ENCODE measurements around the gene BEND5. TPM values are rescaled to one million over a fixed set of nuclear protein-coding genes. Genes with fewer than 3 reads are reported as not detected.

BEND5 gene
- total and polyA plus RNA-seq, 8 donors: 1.0 to 48.2 (median 3.6) TPM

DNA sequence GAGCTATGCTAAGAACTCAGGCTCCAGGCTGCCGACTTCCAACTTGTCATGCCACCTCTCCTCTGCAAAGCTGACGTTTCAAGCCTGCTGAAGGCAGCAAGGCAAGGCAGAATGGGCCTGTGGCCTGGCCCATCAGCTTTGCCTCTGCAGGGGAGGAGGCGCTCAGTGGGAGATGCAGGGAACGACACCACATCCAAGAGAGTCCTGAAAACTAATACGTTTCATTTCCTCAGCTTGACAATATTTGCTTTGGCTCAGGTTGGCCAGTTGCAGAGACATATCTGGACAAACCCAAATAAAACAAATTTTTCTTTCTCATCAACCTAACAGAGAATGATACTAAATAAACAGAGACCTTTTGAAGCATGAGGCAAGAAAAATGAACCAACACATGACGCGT is 35.3 kb downstream of the BEND5 start:
- Histone ChIP-seq H3K4me3 (no peak overlapping the region), H3K4me1 (peaks cover 0 to 11% (median 0%) of the 10 kb centered on the region in 4 donors), H3K36me3 (peaks cover 0 to 63% (median 31%) of the 10 kb centered on the region in 4 donors), H3K9me3 (no peaks in the 10 kb centered on the region), H3K27ac (no peak overlapping the region), H3K27me3 (no peaks in the 10 kb centered on the region)
- TF ChIP-seq, protein P1, sequence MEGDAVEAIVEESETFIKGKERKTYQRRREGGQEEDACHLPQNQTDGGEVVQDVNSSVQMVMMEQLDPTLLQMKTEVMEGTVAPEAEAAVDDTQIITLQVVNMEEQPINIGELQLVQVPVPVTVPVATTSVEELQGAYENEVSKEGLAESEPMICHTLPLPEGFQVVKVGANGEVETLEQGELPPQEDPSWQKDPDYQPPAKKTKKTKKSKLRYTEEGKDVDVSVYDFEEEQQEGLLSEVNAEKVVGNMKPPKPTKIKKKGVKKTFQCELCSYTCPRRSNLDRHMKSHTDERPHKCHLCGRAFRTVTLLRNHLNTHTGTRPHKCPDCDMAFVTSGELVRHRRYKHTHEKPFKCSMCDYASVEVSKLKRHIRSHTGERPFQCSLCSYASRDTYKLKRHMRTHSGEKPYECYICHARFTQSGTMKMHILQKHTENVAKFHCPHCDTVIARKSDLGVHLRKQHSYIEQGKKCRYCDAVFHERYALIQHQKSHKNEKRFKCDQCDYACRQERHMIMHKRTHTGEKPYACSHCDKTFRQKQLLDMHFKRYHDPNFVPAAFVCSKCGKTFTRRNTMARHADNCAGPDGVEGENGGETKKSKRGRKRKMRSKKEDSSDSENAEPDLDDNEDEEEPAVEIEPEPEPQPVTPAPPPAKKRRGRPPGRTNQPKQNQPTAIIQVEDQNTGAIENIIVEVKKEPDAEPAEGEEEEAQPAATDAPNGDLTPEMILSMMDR (IDR thresholded peaks at IDR 0.05): no peak
- TF ChIP-seq EP300 (IDR thresholded peaks at IDR 0.05) (no peak), POLR2AphosphoS5 (IDR thresholded peaks at IDR 0.05) (no peak), POLR2A (IDR thresholded peaks at IDR 0.05) (no peak)
- DNase-seq: no peak
- WGBS, 5 donors: 63 to 78% (median 76%) methylated on average over 7 of the region's 7 CpGs
- intact Hi-C loops (cut with DNase I; ENCODE audit: low total_unique reads): no loop called here

- peaks cover 5 to 69% (median 38%) of the 10 kb centered on the region in 4 donors for H3K36me3 ChIP-seq
- 78 to 90% (median 85%) methylated on average over 3 of the region's 3 CpGs for WGBS, 5 donors
- intact Hi-C loops (cut with DNase I; ENCODE audit: low total_unique reads): no loop called here
- H3K9me3 ChIP-seq: no peaks in the 10 kb centered on the region
- H3K27ac ChIP-seq: no peak overlapping the region
- H3K4me3 ChIP-seq: no peak overlapping the region
- H3K27me3 ChIP-seq: no peaks in the 10 kb centered on the region
- no peak for DNase-seq
- no peak for TF ChIP-seq POLR2A (IDR thresholded peaks at IDR 0.05)
- peaks cover 0 to 11% (median 0%) of the 10 kb centered on the region in 4 donors for H3K4me1 ChIP-seq
Observed at GRCh38 chr1:48740621-48741020, 36.1 kb downstream of the BEND5 start.

GRCh38 chr1:48739091-48739490 is 37.6 kb downstream of the BEND5 start:
- Histone ChIP-seq H3K27me3 (no peaks in the 10 kb centered on the region), H3K36me3 (peaks cover 5 to 70% (median 43%) of the 10 kb centered on the region in 4 donors), H3K4me3 (no peak overlapping the region), H3K9me3 (no peaks in the 10 kb centered on the region), H3K4me1 (peaks cover 0 to 11% (median 0%) of the 10 kb centered on the region in 4 donors), H3K27ac (no peak overlapping the region)
- TF ChIP-seq POLR2A (IDR thresholded peaks at IDR 0.05) (no peak), POLR2AphosphoS5 (IDR thresholded peaks at IDR 0.05) (no peak), EP300 (IDR thresholded peaks at IDR 0.05) (no peak)
- TF ChIP-seq, protein P1 (IDR thresholded peaks at IDR 0.05): no peak
- DNase-seq: no peak
- intact Hi-C loops (cut with DNase I; ENCODE audit: low total_unique reads): no loop called here
- WGBS, 5 donors: 59 to 71% (median 66%) methylated on average over 3 of the region's 3 CpGs

GRCh38 chr1:48738356-48738755 is 38.3 kb downstream of the BEND5 start:
- H3K36me3 ChIP-seq: peaks cover 5 to 77% (median 49%) of the 10 kb centered on the region in 4 donors
- no peak for DNase-seq

GRCh38 chr1:48735796-48736195 is 40.9 kb downstream of the BEND5 start:
- H3K27me3 ChIP-seq: no peaks in the 10 kb centered on the region
- DNase-seq: no peak
- 87 to 93% (median 92%) methylated on average over 6 of the region's 6 CpGs for WGBS, 5 donors
- TF ChIP-seq, protein P1 (IDR thresholded peaks at IDR 0.05): no peak
- no peak for TF ChIP-seq EP300 (IDR thresholded peaks at IDR 0.05)
- no peak for TF ChIP-seq POLR2A (IDR thresholded peaks at IDR 0.05)
- TF ChIP-seq POLR2AphosphoS5 (IDR thresholded peaks at IDR 0.05): no peak
- H3K36me3 ChIP-seq: peaks cover 5 to 77% (median 59%) of the 10 kb centered on the region in 4 donors
- peaks cover 0 to 11% (median 0%) of the 10 kb centered on the region in 4 donors for H3K4me1 ChIP-seq
- no peak overlapping the region for H3K4me3 ChIP-seq
- H3K27ac ChIP-seq: no peak overlapping the region
- intact Hi-C loops (cut with DNase I; ENCODE audit: low total_unique reads): no loop called here
- H3K9me3 ChIP-seq: no peaks in the 10 kb centered on the region

More at GRCh38 chr1:48738356-48738755, 38.3 kb downstream of the BEND5 start:
- TF ChIP-seq EP300 (IDR thresholded peaks at IDR 0.05) (no peak), POLR2AphosphoS5 (IDR thresholded peaks at IDR 0.05) (no peak), POLR2A (IDR thresholded peaks at IDR 0.05) (no peak)
- TF ChIP-seq, protein P1 (IDR thresholded peaks at IDR 0.05): no peak
- H3K27me3 ChIP-seq: no peaks in the 10 kb centered on the region
- 77 to 85% (median 80%) methylated on average over 4 of the region's 4 CpGs for WGBS, 5 donors
- no peak overlapping the region for H3K27ac ChIP-seq
- intact Hi-C loops (cut with DNase I; ENCODE audit: low total_unique reads): no loop called here
- H3K9me3 ChIP-seq: no peaks in the 10 kb centered on the region
- no peak overlapping the region for H3K4me3 ChIP-seq
- H3K4me1 ChIP-seq: peaks cover 0 to 11% (median 0%) of the 10 kb centered on the region in 4 donors

Data from stomach (tissue), 9 donors.